ENCODE measurements around the gene TRAPPC1.

GRCh38 chr17:7897773-7898172 lies 34.0 kb downstream of the TRAPPC1 start:
- TF ChIP-seq CTCF (IDR thresholded peaks at IDR 0.05; ENCODE audit: low read depth, low read length): no peak
- peak; percentile 28; the same call in 1 of the 2 replicates for TF ChIP-seq MAX (IDR thresholded peaks at IDR 0.05; ENCODE audit: low read depth, low read length)
- TF ChIP-seq POLR2A (IDR thresholded peaks at IDR 0.05; ENCODE audit: extremely low read depth, insufficient read length): no peak
